ENCODE results near the gene LRRC2.

GRCh38 chr3:46506526-46506925 lies 59.6 kb downstream of the LRRC2 start:
- TF ChIP-seq CTCF (IDR thresholded peaks at IDR 0.05; ENCODE audit: insufficient read depth, low read length) (no peak), GABPA (IDR thresholded peaks at IDR 0.05; ENCODE audit: low read depth) (no peak), POLR2AphosphoS5 (IDR thresholded peaks at IDR 0.05; ENCODE audit: low read depth) (no peak), REST (IDR thresholded peaks at IDR 0.05; ENCODE audit: insufficient replicate concordance, low read depth) (no peak)

All from HL-60 (cell line).